Activated T-cell treated with anti-CD3 and anti-CD28 coated beads, Interleukin-2, amount 50 U/mL, for 4 hours (primary cell): ENCODE data around the gene RBL2. TPM values are rescaled to one million over a fixed set of nuclear protein-coding genes. Genes with fewer than 3 reads are reported as not detected.

Experiments
- ATAC-seq, 2 donors: fragments of 200-7000 bp; cut with Tn5 transposase; one replicate each; pipeline ENCODE4 v1.10.0; 2021
- DNase-seq: peaks from one replicate; pipeline ENCODE4 v3.0.0-alpha.2; 2020
- H3K27me3 Mint-ChIP-seq: one replicate; pipeline ENCODE4 v1.8.0; 2021; ENCODE audit warnings: low read depth, mixed read lengths
- H3K36me3 Mint-ChIP-seq: one replicate; pipeline ENCODE4 v1.8.0; 2022; ENCODE audit warnings: mixed read lengths; ENCODE audit not compliant: insufficient read depth
- H3K4me1 Mint-ChIP-seq: one replicate; pipeline ENCODE4 v1.8.0; 2021; ENCODE audit warnings: low read depth, mixed read lengths
- H3K4me3 Mint-ChIP-seq: one replicate; pipeline ENCODE4 v1.8.0; 2021; ENCODE audit warnings: mild to moderate bottlenecking, moderate library complexity, mixed read lengths
- H3K9me3 Mint-ChIP-seq: one replicate; pipeline ENCODE4 v1.8.0; 2021; ENCODE audit warnings: mixed read lengths
- total RNA-seq, 3 donors: library from RNA; stranded (reverse); gene quantifications; one replicate each; pipeline ENCODE4 v1.2.1, GENCODE V29; 2021

Gene RBL2
- total RNA-seq, 3 donors from 2014 or later, result 26.6 to 31.6 (median 29.8) TPM

GRCh38 chr16:53480394-53480793, 46.1 kb downstream of the RBL2 start:
- H3K4me3 Mint-ChIP-seq, result no peak overlapping the region
- peaks cover 6% of the 10 kb centered on the region for H3K9me3 Mint-ChIP-seq
- no peaks in the 10 kb centered on the region for H3K27me3 Mint-ChIP-seq
- peaks cover 65% of the 10 kb centered on the region for H3K36me3 Mint-ChIP-seq
- no peak for DNase-seq
- no peak for ATAC-seq
- H3K4me1 Mint-ChIP-seq, result peaks cover 37% of the 10 kb centered on the region

DNA sequence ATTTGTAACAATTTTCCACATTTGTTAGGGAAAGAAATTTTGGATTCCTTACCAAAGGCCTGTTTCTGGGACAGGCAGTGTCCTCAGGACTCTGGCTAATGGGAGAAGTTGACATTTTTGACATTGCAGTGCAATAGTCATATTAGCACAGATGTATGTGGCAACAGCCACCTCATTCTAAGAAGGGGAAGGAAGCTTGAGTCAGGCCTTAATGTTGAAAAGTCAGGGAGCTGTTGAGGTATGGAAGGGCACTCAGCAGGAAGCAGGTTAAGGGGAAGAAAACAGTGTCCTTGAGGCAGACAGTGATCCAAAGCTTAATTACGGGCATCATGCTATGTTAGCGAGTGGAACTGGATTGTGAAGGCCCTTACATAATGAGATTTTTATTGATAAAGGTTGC, 47.9 kb downstream of the RBL2 start:
- DNase-seq, result no peak
- H3K4me3 Mint-ChIP-seq, result no peak overlapping the region
- H3K36me3 Mint-ChIP-seq, result peaks cover 72% of the 10 kb centered on the region
- ATAC-seq, result no peak
- peaks cover 22% of the 10 kb centered on the region for H3K4me1 Mint-ChIP-seq
- H3K27me3 Mint-ChIP-seq, result no peaks in the 10 kb centered on the region
- H3K9me3 Mint-ChIP-seq, result peaks cover 17% of the 10 kb centered on the region

DNA sequence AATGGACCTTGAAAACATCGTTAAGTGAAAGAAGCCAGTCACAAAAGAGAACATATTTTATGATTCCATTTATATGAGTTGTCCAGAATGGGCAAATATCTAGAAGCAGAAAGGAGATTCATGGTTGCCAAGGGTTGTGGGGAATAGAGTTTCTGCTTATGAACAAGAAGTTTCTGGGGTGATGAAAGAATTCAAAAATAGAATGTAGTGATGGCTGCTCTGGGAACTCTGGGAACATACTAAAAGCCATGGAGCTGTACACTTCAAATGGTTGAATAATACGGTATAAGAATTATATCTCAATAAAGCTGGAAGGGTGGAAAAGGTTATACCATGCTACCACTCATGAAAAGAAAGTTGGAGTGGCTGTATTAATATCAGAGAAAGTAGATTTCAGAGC, 50.3 kb downstream of the RBL2 start:
- no peaks in the 10 kb centered on the region for H3K27me3 Mint-ChIP-seq
- H3K36me3 Mint-ChIP-seq, result peaks cover 70% of the 10 kb centered on the region
- H3K4me3 Mint-ChIP-seq, result no peak overlapping the region
- H3K4me1 Mint-ChIP-seq, result peaks cover 17% of the 10 kb centered on the region
- DNase-seq, result no peak
- H3K9me3 Mint-ChIP-seq, result peaks cover 18% of the 10 kb centered on the region
- ATAC-seq, result no peak

GRCh38 chr16:53486230-53486629, 52.0 kb downstream of the RBL2 start:
- no peak for ATAC-seq
- Mint-ChIP-seq H3K36me3 (peaks cover 73% of the 10 kb centered on the region), H3K9me3 (peaks cover 18% of the 10 kb centered on the region), H3K27me3 (no peaks in the 10 kb centered on the region), H3K4me3 (no peak overlapping the region), H3K4me1 (peaks cover 26% of the 10 kb centered on the region)
- no peak for DNase-seq

GRCh38 chr16:53489755-53490154, 55.5 kb downstream of the RBL2 start:
- Mint-ChIP-seq H3K27me3 (no peaks in the 10 kb centered on the region), H3K9me3 (peaks cover 15% of the 10 kb centered on the region), H3K4me3 (no peak overlapping the region), H3K4me1 (peaks cover 30% of the 10 kb centered on the region), H3K36me3 (peaks cover 67% of the 10 kb centered on the region)
- ATAC-seq (no peak), DNase-seq (no peak)

DNA sequence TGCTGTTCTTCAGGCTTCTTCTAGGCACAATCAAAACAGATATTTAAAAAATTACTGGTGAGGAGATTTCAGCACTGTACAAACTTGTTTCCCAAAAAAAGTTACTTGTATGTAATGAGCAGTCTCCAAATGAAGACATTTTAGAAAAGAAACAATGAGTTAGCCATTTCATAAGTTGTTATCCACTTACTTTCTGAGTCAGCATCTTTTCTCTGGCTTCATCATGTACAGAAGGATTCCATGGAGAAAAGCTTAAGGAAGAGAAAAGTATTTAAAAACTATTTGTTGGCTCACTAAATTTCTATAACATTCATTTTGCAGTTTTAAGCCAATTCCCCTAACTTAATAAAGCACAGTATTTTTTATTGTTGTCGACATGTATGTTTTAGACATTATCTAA, 58.2 kb downstream of the RBL2 start:
- Mint-ChIP-seq H3K36me3 (peaks cover 60% of the 10 kb centered on the region), H3K27me3 (no peaks in the 10 kb centered on the region), H3K4me1 (peaks cover 41% of the 10 kb centered on the region), H3K9me3 (no peaks in the 10 kb centered on the region), H3K4me3 (no peak overlapping the region)
- no peak for DNase-seq
- no peak for ATAC-seq

GRCh38 chr16:53494636-53495035, 60.4 kb downstream of the RBL2 start:
- ATAC-seq (no peak), DNase-seq (no peak)
- H3K36me3 Mint-ChIP-seq, result peaks cover 63% of the 10 kb centered on the region
- H3K27me3 Mint-ChIP-seq, result no peaks in the 10 kb centered on the region
- no peak overlapping the region for H3K4me3 Mint-ChIP-seq
- H3K4me1 Mint-ChIP-seq, result peaks cover 46% of the 10 kb centered on the region
- no peaks in the 10 kb centered on the region for H3K9me3 Mint-ChIP-seq

DNA sequence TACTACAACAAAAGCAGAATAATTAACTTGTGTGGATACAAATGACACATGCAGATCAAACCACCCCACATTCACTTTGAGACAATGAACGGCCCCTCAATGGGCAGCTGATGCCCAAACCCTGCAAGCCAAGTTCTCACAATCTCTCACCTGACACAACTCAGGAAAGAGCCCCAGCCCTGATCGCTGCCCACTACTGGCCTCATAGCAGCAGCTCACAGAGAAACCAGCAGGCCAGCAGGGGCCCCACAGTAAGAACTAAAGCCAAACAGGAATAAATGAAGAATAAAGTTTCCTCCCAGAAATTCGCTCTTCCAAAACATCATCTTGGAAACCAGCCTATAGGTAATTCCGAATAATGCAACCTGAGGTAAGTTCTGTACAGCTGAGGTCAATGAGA, 61.1 kb downstream of the RBL2 start:
- H3K4me3 Mint-ChIP-seq, result no peak overlapping the region
- H3K4me1 Mint-ChIP-seq, result peaks cover 45% of the 10 kb centered on the region
- H3K36me3 Mint-ChIP-seq, result peaks cover 60% of the 10 kb centered on the region
- ATAC-seq, result no peak
- no peak for DNase-seq
- H3K9me3 Mint-ChIP-seq, result no peaks in the 10 kb centered on the region
- H3K27me3 Mint-ChIP-seq, result no peaks in the 10 kb centered on the region

- H3K4me3 Mint-ChIP-seq, result no peak overlapping the region
- H3K4me1 Mint-ChIP-seq, result peaks cover 49% of the 10 kb centered on the region
- H3K27me3 Mint-ChIP-seq, result no peaks in the 10 kb centered on the region
- H3K36me3 Mint-ChIP-seq, result peaks cover 41% of the 10 kb centered on the region
- DNase-seq (no peak), ATAC-seq (peak; percentile 1 to 5)
- H3K9me3 Mint-ChIP-seq, result no peaks in the 10 kb centered on the region
Measured at GRCh38 chr16:53498984-53499383, 64.7 kb downstream of the RBL2 start.

DNA sequence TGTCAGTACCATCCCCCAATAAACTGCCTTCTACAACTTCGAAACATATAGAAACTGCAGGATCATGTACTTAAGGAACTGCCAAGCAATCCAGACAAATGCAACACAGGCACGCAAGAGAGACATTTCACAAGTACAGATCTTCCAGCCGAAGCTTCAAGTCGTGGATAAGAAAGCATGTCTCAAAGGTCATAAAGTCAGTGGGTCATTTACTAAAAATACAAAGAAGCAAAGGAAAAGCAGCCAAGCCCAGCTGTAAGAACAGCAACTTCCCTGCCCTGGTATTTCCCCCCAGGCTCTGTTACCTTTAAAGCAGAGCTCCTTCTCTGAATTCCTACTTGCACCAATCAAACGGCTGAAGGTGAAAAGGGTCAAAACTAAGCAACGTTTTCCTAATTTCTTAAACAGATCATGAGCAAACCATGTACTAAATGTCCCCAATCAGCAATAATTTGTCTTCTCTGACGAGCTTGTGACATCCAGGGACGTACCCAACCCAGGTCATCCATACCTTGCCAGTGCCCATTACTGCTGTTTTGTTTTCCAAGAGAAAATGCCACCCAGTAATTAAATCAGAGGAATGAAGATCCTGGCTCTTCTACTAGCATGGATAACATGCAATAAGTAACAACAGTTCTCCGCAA, 67.1 kb downstream of the RBL2 start:
- ATAC-seq (no peak), DNase-seq (no peak)
- H3K4me1 Mint-ChIP-seq, result peaks cover 53% of the 10 kb centered on the region
- H3K27me3 Mint-ChIP-seq, result no peaks in the 10 kb centered on the region
- H3K36me3 Mint-ChIP-seq, result peaks cover 20% of the 10 kb centered on the region
- no peaks in the 10 kb centered on the region for H3K9me3 Mint-ChIP-seq
- H3K4me3 Mint-ChIP-seq, result peak overlapping the region; percentile 90

GRCh38 chr16:53502331-53503269, 68.3 kb downstream of the RBL2 start, which contains the start of gene AKTIP:
AKTIP (minus strand) TSS chr16:53503209; CDS start chr16:53500259, 2,950 bp downstream.
- DNase-seq (peak; percentile 10), ATAC-seq (peak; percentile 22 to 27)
- Mint-ChIP-seq H3K9me3 (no peaks in the 10 kb centered on the region), H3K4me1 (peaks cover 53% of the 10 kb centered on the region), H3K4me3 (peak within 1 kb of the TSS; percentile 90), H3K27me3 (no peaks in the 10 kb centered on the region), H3K36me3 (peaks cover 14% of the 10 kb centered on the region)

DNA sequence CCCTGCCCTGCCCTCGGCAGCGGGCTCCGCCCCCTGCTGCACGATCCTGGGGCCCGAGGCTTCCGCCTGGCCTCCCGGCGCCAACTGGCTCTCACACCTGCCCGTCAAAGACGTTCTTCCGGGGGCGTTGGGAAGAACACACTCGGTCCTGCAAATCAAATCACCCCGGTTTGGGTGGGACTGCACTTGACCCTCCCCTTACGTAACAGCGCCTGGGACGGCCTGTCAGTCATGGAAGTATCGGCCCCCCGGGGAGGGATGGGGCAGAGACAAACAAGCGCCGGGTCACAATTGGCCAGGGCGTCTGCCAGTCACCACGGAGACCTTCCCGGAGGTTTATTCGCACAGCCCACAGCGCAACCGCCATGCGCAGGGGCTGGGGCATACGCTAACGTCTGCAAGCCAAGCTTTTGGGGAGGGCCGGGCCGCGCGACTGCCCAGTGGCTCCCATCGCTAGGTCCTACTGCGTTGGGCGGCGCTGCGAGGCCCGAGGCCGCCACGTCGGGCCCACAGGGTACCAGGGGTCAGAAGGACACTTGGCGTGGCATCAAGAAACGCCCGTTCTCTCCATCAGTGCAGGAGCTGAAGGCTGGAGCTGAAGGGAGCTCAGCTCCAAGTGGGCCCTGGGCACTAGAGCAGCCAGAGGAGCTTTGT, 69.1 kb downstream of the RBL2 start:
- no peaks in the 10 kb centered on the region for H3K27me3 Mint-ChIP-seq
- peaks cover 48% of the 10 kb centered on the region for H3K4me1 Mint-ChIP-seq
- peak; percentile 99 for DNase-seq
- peaks cover 9% of the 10 kb centered on the region for H3K36me3 Mint-ChIP-seq
- ATAC-seq, result peak; percentile 89 to 91
- no peaks in the 10 kb centered on the region for H3K9me3 Mint-ChIP-seq
- peak overlapping the region; percentile 85 for H3K4me3 Mint-ChIP-seq

GRCh38 chr16:53503991-53504663, 69.9 kb downstream of the RBL2 start:
- Mint-ChIP-seq H3K36me3 (peaks cover 5% of the 10 kb centered on the region), H3K4me3 (peak overlapping the region; percentile 85), H3K9me3 (no peaks in the 10 kb centered on the region), H3K27me3 (no peaks in the 10 kb centered on the region), H3K4me1 (peaks cover 41% of the 10 kb centered on the region)
- DNase-seq (peak; percentile 12), ATAC-seq (no peak)

- Mint-ChIP-seq H3K4me3 (peak overlapping the region; percentile 85), H3K36me3 (peaks cover 4% of the 10 kb centered on the region), H3K9me3 (no peaks in the 10 kb centered on the region), H3K4me1 (peaks cover 40% of the 10 kb centered on the region), H3K27me3 (no peaks in the 10 kb centered on the region)
- peak; percentile 20 for DNase-seq
- no peak for ATAC-seq
Measured at GRCh38 chr16:53504665-53505064, 70.4 kb downstream of the RBL2 start.
